GM19463 (cell line): ENCODE measurements around the gene ACOT11.

Source experiments
- ATAC-seq: cut with Tn5 transposase; IDR thresholded peaks from one replicate; pipeline ENCODE4 v1.9.1; 2021; ENCODE audit warnings: mild to moderate bottlenecking, moderate library complexity; ENCODE audit not compliant: unreplicated experiment

Gene ACOT11

GRCh38 chr1:54640863-54641836 is 93.1 kb downstream of the ACOT11 start, which contains the start of gene MROH7:
MROH7 (plus strand) TSS chr1:54641786; CDS start chr1:54652927, 11,141 bp downstream.
- ATAC-seq, result no peak

- ATAC-seq, result no peak
Observed at GRCh38 chr1:54643736-54644135, 95.7 kb downstream of the ACOT11 start.

GRCh38 chr1:54645806-54646676 is 98.0 kb downstream of the ACOT11 start:
- ATAC-seq, result no peak

GRCh38 chr1:54649130-54649898 is 101.3 kb downstream of the ACOT11 start:
- ATAC-seq, result no peak

GRCh38 chr1:54649921-54650320 is 101.9 kb downstream of the ACOT11 start:
- ATAC-seq, result no peak

GRCh38 chr1:54650417-54650816 is 102.4 kb downstream of the ACOT11 start:
- no peak for ATAC-seq

- no peak for ATAC-seq
Observed at GRCh38 chr1:54651608-54652007, 103.6 kb downstream of the ACOT11 start.

- ATAC-seq, result no peak
Observed at GRCh38 chr1:54652168-54652567, 104.1 kb downstream of the ACOT11 start.

- no peak for ATAC-seq
Observed at GRCh38 chr1:54653036-54653435, 105.0 kb downstream of the ACOT11 start.

GRCh38 chr1:54658164-54658913 is 110.3 kb downstream of the ACOT11 start:
- ATAC-seq, result no peak
